HepG2 (cell line): ENCODE measurements around the gene CCDC180. TPM values are rescaled to one million over a fixed set of nuclear protein-coding genes. Genes with fewer than 3 reads are reported as not detected.
A peak's percentile ranks its signal among the peaks of the same experiment; 100 is the strongest.

Experiments
- ATAC-seq: fragments of 200-7000 bp; cut with Tn5 transposase; 3 replicates; pipeline ENCODE4 v1.9.1; 2020; ENCODE audit warnings: mild to moderate bottlenecking, moderate library complexity
- BruUV-seq: library from RNA; stranded (reverse); fragments of 400-500 nt; replicated peaks from 2 replicates; lab custom pipeline; 2021; lab: Mats Ljungman, UMichigan
- CTCF ChIA-PET: fragments of 300-600 bp; formaldehyde crosslinking; extraction: SDS; loops from one replicate; lab custom pipeline; 2021; ENCODE audit warnings: low total read pairs, inconsistent platforms, low intra/inter-chr PET ratio; lab: Yijun Ruan, JAX
- POLR2A ChIA-PET: fragments of 350-600 bp; sonication (Branson Sonifier 250); formaldehyde crosslinking; loops from one replicate; lab custom pipeline; 2020; ENCODE audit warnings: antibody characterized with exemption, inconsistent platforms; lab: Yijun Ruan, JAX
- DNase-seq: peaks from one replicate; pipeline ENCODE4 v3.0.0-alpha.2; 2015; ENCODE audit warnings: low spot score
- FAIRE-seq: peaks from 3 replicates; lab custom pipeline; 2011; peaks lifted over from hg19 to GRCh38; lab: Jason Lieb, UNC
- H2AFZ ChIP-seq: one replicate; pipeline ENCODE4 v1.6.1; 2011; ENCODE audit warnings: low read length, inconsistent platforms
- H3K27ac ChIP-seq: fragments of 300-600 bp; 3 replicates; pipeline ENCODE4 v1.8.0; 2011; ENCODE audit warnings: mixed run types, mild to moderate bottlenecking, mixed read lengths, low read length, inconsistent platforms; ENCODE audit not compliant: insufficient read depth; ENCODE audit errors: extremely low read length
- H3K27me3 ChIP-seq, 2 experiments: fragments of 200-600 bp in 1 of 2; 2 replicates in 1 of 2; 3 replicates in 1 of 2; pipeline versions ENCODE4 v1.6.0 to v1.8.0; 2011; ENCODE audit warnings: low read length in 2 of 2, mild to moderate bottlenecking in 2 of 2, moderate library complexity in 2 of 2, inconsistent platforms in 1 of 2; ENCODE audit not compliant: insufficient read depth in 2 of 2, control insufficient read depth in 1 of 2
- H3K36me3 ChIP-seq, 2 experiments: fragments of 200-600 bp in 1 of 2; replicated peaks in 1 of 2; 2 replicates in 1 of 2; 3 replicates in 1 of 2; pipeline versions ENCODE4 v1.5.1 to v1.8.0; 2011; ENCODE audit warnings: low read length in 2 of 2, inconsistent platforms in 1 of 2; ENCODE audit not compliant: insufficient read depth in 2 of 2, control insufficient read depth in 1 of 2
- H3K4me1 ChIP-seq: 2 replicates; pipeline ENCODE4 v1.5.1; 2012; ENCODE audit warnings: low read length, inconsistent platforms; ENCODE audit not compliant: insufficient read depth
- H3K4me2 ChIP-seq: 2 replicates; pipeline ENCODE4 v1.6.0; 2011; ENCODE audit warnings: low read depth, low read length, inconsistent platforms
- H3K4me3 ChIP-seq, 3 experiments: fragments of 200-600 bp in 1 of 3; sonication (generic), shearing (Covaris generic) in 1 of 3; replicated peaks in 1 of 3; 2 replicates each; pipeline ENCODE4 v1.5.1; 2011 to 2016; ENCODE audit warnings: low read length in 3 of 3, inconsistent platforms in 2 of 3, low read depth in 2 of 3, mild to moderate bottlenecking in 2 of 3, control low read depth in 1 of 3, mixed read lengths in 1 of 3; ENCODE audit not compliant: insufficient read depth in 1 of 3
- H3K79me2 ChIP-seq: one replicate; pipeline ENCODE4 v1.6.1; 2011; ENCODE audit warnings: low read length, inconsistent platforms; ENCODE audit not compliant: insufficient read depth
- H3K9ac ChIP-seq: 2 replicates; pipeline ENCODE4 v1.6.0; 2011; ENCODE audit warnings: mild to moderate bottlenecking, low read depth, low read length, inconsistent platforms; ENCODE audit not compliant: insufficient read depth
- H3K9me3 ChIP-seq: 2 replicates; pipeline ENCODE4 v1.5.1; 2012; ENCODE audit warnings: mild to moderate bottlenecking, low read length
- H4K20me1 ChIP-seq: 2 replicates; pipeline ENCODE4 v1.6.0; 2011; ENCODE audit warnings: inconsistent platforms, mild to moderate bottlenecking, low read length, moderate library complexity; ENCODE audit not compliant: insufficient read depth
- AKNA ChIP-seq: sonication (generic); formaldehyde crosslinking; IDR thresholded peaks from 2 replicates; pipeline ENCODE4 v1.4.0; 2020; ENCODE audit warnings: missing genetic modification reagents, borderline replicate concordance
- HDAC2 ChIP-seq: sonication (generic); formaldehyde crosslinking; IDR thresholded peaks from 2 replicates; pipeline ENCODE4 v1.4.0; 2020; ENCODE audit warnings: missing genetic modification reagents
- HDAC6 ChIP-seq: fragments of 200-600 bp; sonication (generic); IDR thresholded peaks from 2 replicates; pipeline ENCODE4 v1.7.0; 2017; ENCODE audit warnings: mild to moderate bottlenecking, antibody characterized with exemption, low read length, low read depth
- HOMEZ ChIP-seq: IDR thresholded peaks from 2 replicates; pipeline ENCODE4 v1.6.1; 2016; ENCODE audit warnings: low read depth
- JARID2 ChIP-seq: sonication (generic); formaldehyde crosslinking; IDR thresholded peaks from 2 replicates; pipeline ENCODE4 v1.8.1; 2023; ENCODE audit warnings: missing genetic modification reagents, inconsistent platforms; ENCODE audit not compliant: insufficient replicate concordance
- KAT7 ChIP-seq: IDR thresholded peaks from 2 replicates; pipeline ENCODE4 v1.6.1; 2018; ENCODE audit warnings: borderline replicate concordance, missing compliant biosample characterization
- LBX2 ChIP-seq: sonication (generic); formaldehyde crosslinking; IDR thresholded peaks from 2 replicates; pipeline ENCODE4 v1.5.0; 2020; ENCODE audit warnings: missing genetic modification reagents, mild to moderate bottlenecking, borderline replicate concordance
- MEIS2 ChIP-seq: sonication (generic); formaldehyde crosslinking; IDR thresholded peaks from 2 replicates; pipeline ENCODE4 v1.9.0; 2021; ENCODE audit warnings: mild to moderate bottlenecking, missing genetic modification reagents
- MIXL1 ChIP-seq: IDR thresholded peaks from 2 replicates; pipeline ENCODE4 v1.6.1; 2016
- PBX2 ChIP-seq: IDR thresholded peaks from 2 replicates; pipeline ENCODE4 v1.6.1; 2016; ENCODE audit warnings: control low read depth
- POGK ChIP-seq: sonication (generic); formaldehyde crosslinking; conservative IDR thresholded peaks from 2 replicates; pipeline ENCODE4 v1.8.0; 2022; ENCODE audit warnings: mild to moderate bottlenecking, moderate library complexity, missing genetic modification reagents
- SRY ChIP-seq: sonication (generic); formaldehyde crosslinking; IDR thresholded peaks from 2 replicates; pipeline ENCODE4 v1.8.0; 2022; ENCODE audit warnings: mild to moderate bottlenecking, missing genetic modification reagents
- ZSCAN22 ChIP-seq: sonication (generic); formaldehyde crosslinking; IDR thresholded peaks from 2 replicates; pipeline ENCODE4 v1.4.0; 2020; ENCODE audit warnings: mild to moderate bottlenecking, missing genetic modification reagents
- WGBS: methylation state at CpG from one replicate; pipeline ENCODE4 v1.1.6; 2017; ENCODE audit warnings: low lambda C conversion rate; 5-methylcytosine and 5-hydroxymethylcytosine counted together
- in situ Hi-C: cut with HindIII; loops from 2 replicates; pipeline ENCODE4 v1.10.0; 2017; ENCODE audit warnings: low pct_unique_long_range_greater_than_20kb; ENCODE audit not compliant: extremely low pct_ligation_motif_present
- intact Hi-C: fragments of 100-400 bp; cut with micrococcal nuclease; formaldehyde crosslinking; loops from one replicate; pipeline ENCODE4 v1.10.0; 2022; ENCODE audit not compliant: unreplicated experiment
- polyA plus RNA-seq, 8 experiments: library from polyadenylated mRNA; depleted of rRNA in 3 of 8; stranded (reverse) in 7 of 8; unstranded in 1 of 8; fragments of >200 nt; fragmentation: Illumina TruSeq in 4 of 8; extraction: Trizol in 4 of 8; gene quantifications; 2 replicates each; pipeline versions ENCODE4 v1.2.1 to v1.2.3, GENCODE V29; 2011 to 2016; ENCODE audit warnings: low read depth in 4 of 8, missing spikeins in 1 of 8, mixed read lengths in 1 of 8; ENCODE audit not compliant: insufficient read depth in 1 of 8
- total RNA-seq, 5 experiments: library from RNA; depleted of rRNA; stranded (reverse); fragments of >200 nt; fragmentation: Illumina TruSeq; extraction: Trizol; gene quantifications; 2 replicates each; pipeline ENCODE4 v1.2.3, GENCODE V29; 2016; ENCODE audit warnings: low read depth in 1 of 5

The CCDC180 gene
- total and polyA plus RNA-seq, 2 of the 13 experiments (the other 11 are each of a cell fraction or from before 2014, with no cell fraction given), result 2.2 to 2.5 TPM

- no peak for TF ChIP-seq POGK (CRISPR knock-in tag)
- no peak for TF ChIP-seq JARID2
- no peak for TF ChIP-seq SRY (CRISPR knock-in tag)
- TF ChIP-seq HOMEZ (CRISPR knock-in tag), result no peak
- TF ChIP-seq, all 625 proteins: peak for 2
Observed at GRCh38 chr9:97292200-97292599, 15.3 kb upstream of the CCDC180 start (continued).

- CTCF ChIA-PET, result no interaction called here
- TF ChIP-seq LBX2 (CRISPR knock-in tag), result no peak
- TF ChIP-seq AKNA (CRISPR knock-in tag), result no peak
- TF ChIP-seq MIXL1 (CRISPR knock-in tag), result no peak
- peak; percentile 52; the same call in 1 of the 2 replicates for TF ChIP-seq MEIS2 (CRISPR knock-in tag)
- TF ChIP-seq HDAC2 (CRISPR knock-in tag), result peak; percentile 72
- no peak for TF ChIP-seq KAT7
- TF ChIP-seq ZSCAN22, result no peak
- no peak for TF ChIP-seq HDAC6
- peak; percentile 79 for TF ChIP-seq PBX2 (CRISPR knock-in tag)
Observed at GRCh38 chr9:97293207-97293721, 14.2 kb upstream of the CCDC180 start.

More at GRCh38 chr9:97293207-97293721, 14.2 kb upstream of the CCDC180 start:
- H3K79me2 ChIP-seq, result no peaks in the 10 kb centered on the region
- peaks cover 3 to 12% of the 10 kb centered on the region in 2 experiments; a peak in 2 of 5 replicates for H3K36me3 ChIP-seq
- peak overlapping the region; percentile 53 for H3K27ac ChIP-seq
- H3K4me3 ChIP-seq, result peak overlapping the region in 1 of 3 experiments; percentile 7; a peak in 1 of 6 replicates
- DNase-seq (peak; percentile 92), FAIRE-seq (peak; percentile 90), ATAC-seq (peak; percentile 89)
- H3K9ac ChIP-seq, result peak overlapping the region; percentile 11; the same call in 1 of the 2 replicates
- H3K4me2 ChIP-seq, result peak overlapping the region; percentile 48
- POLR2A ChIA-PET, result no interaction called here
- no peaks in the 10 kb centered on the region for H4K20me1 ChIP-seq
- H2AFZ ChIP-seq, result no peak overlapping the region
- H3K27me3 ChIP-seq, result no peaks in the 10 kb centered on the region
- H3K9me3 ChIP-seq, result no peaks in the 10 kb centered on the region
- intact Hi-C loops, result no loop called here
- BruUV-seq, result no TSS peak
- peaks cover 33% of the 10 kb centered on the region for H3K4me1 ChIP-seq
- 0% methylated on average over 4 of the region's 6 CpGs for WGBS
- in situ Hi-C loops, result no loop called here
